Panc1 (cell line): ENCODE measurements around the gene SPDYE16.
"Not testable (repeated sequence)": the region's sequence is repeated elsewhere in the genome, so short reads cannot be mapped to it uniquely, and the experiment has no call there.

Experiments used
- CTCF ChIP-seq: fragments of 450-650 bp; IDR thresholded peaks from 2 replicates; pipeline ENCODE4 v1.5.1; 2017; ENCODE audit warnings: mild to moderate bottlenecking
- POLR2AphosphoS5 ChIP-seq: IDR thresholded peaks from 2 replicates; pipeline ENCODE4 v1.6.1; 2012; ENCODE audit warnings: mild to moderate bottlenecking, low read depth, low read length, moderate library complexity
- SIN3A ChIP-seq: IDR thresholded peaks from 2 replicates; pipeline ENCODE4 v1.6.1; 2012; ENCODE audit warnings: low read depth, mild to moderate bottlenecking, low read length, moderate library complexity, borderline replicate concordance; ENCODE audit not compliant: insufficient read depth

GRCh38 chr7:76549855-76550248 lies 6.8 kb upstream of the SPDYE16 start:
- TF ChIP-seq POLR2AphosphoS5, CTCF, SIN3A: not testable (repeated sequence)
